GM19025 (cell line): ENCODE data around the gene ARSG.
A peak's percentile ranks its signal among the peaks of the same experiment; 100 is the strongest.
"Not testable (repeated sequence)": the region's sequence is repeated elsewhere in the genome, so short reads cannot be mapped to it uniquely, and the experiment has no call there.

Experiments used
- ATAC-seq: cut with Tn5 transposase; IDR thresholded peaks from one replicate; pipeline ENCODE4 v1.9.1; 2021; ENCODE audit warnings: mild to moderate bottlenecking, low read depth, moderate library complexity; ENCODE audit not compliant: unreplicated experiment

ARSG gene

GRCh38 chr17:68276339-68276738, 15.0 kb upstream of the ARSG start:
- not testable (repeated sequence) for ATAC-seq

- ATAC-seq = no peak
Observed at GRCh38 chr17:68277807-68278206, 13.5 kb upstream of the ARSG start.

- not testable (repeated sequence) for ATAC-seq
Observed at GRCh38 chr17:68281965-68282364, 9.3 kb upstream of the ARSG start.

GRCh38 chr17:68288375-68288774, 2.9 kb upstream of the ARSG start:
- ATAC-seq = no peak

- ATAC-seq = no peak
Observed at GRCh38 chr17:68288804-68289203, 2.5 kb upstream of the ARSG start.

DNA sequence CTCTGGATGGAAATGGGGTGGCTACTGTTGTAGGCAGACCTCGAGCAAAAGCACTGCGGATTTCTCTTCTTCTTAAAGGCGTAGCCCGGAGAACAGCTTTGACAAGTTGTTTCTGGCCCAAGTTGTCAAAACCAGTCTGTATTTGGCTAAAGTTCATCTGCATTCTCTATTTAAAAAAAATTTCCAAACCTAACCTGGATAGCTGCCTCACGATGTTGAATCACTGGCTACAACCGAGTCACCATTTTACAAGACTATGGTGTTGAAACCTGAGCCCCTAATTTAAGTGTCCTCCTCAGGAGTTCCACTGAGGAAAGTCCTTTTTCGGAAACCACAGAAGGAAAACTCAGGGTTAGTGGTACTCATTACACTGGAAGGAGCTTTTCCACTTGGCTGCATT, 1.8 kb upstream of the ARSG start:
- no peak for ATAC-seq

DNA sequence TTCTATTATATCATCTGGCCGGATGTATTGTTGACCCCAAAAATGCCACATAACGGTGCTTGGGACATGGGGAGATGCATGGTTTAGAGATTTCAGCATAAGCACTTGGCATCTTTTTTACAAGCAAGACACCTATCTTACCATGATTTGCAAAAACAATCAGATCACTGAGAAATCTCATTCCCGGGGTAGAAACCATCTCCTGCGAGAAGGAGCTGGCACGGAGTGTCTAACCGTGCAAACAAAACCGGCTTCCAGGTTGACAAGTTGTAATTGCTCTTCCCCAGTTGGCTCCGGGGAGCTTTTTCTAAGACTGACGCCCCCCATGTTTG, 1.4 kb upstream of the ARSG start:
- no peak for ATAC-seq

- ATAC-seq = no peak
Observed at GRCh38 chr17:68290268-68290954, 884 bp upstream of the ARSG start.

DNA sequence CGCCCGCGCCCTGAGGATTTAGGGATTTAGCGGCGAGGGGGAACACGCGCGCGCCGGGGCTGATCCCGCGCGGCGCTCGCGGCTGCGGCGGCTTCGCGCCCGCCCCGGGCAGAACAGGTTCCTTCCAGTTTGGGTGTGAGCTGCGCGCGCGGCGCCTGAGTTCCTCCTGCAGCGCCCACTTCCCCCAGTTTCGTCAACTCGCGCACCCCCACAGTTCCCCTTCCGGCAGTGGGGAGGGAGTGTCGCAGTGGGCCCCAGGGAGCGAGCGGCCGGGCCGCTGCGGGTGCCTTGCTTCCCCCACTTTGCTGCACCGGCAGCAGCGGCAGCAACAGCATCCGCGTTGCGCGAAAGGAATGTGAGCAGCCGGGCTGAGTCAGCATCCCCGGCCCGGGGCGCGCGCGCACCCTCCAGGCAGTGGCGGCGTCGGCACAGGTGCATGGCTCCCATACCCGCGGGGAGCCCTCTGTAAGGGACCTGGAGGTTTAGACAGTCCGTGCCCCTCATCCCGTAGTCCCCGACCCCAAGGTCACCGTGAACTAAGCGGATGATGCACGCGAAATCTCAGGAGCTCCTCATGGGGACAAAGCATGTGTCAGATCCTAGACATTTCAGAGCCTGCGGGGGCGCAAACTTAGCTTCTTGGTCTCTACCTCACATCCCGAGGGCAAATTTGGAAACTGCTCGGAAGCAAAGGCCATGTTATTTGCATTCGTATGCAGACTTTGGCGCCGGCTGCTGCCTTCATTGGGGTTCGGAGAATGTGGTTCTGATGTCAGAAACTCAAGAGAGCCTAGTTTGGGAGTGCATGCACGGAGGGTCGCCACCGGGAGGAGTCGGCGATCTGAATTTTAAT, 767 bp downstream of the ARSG start:
- peak; percentile 60 for ATAC-seq

DNA sequence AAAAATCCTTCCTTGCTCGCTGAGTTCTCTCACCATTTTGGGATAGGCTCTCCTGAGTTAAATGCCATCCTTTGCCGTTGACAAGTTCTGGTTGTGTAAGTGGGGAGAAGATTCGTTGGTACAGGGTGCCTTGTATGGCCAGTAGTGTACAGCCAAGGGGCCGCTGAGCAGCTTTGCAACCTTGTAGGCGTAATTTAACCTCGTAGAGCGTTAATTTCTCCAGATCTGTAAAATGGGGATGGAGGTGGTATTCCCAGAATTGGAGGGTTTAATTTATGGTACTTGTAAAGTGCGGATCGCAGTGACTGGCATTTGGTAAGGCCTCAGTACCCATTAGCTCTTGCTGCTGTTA, 1.4 kb downstream of the ARSG start:
- ATAC-seq = no peak

GRCh38 chr17:68293490-68294195, 2.3 kb downstream of the ARSG start:
- ATAC-seq = no peak

- no peak for ATAC-seq
Observed at GRCh38 chr17:68294196-68294555, 2.9 kb downstream of the ARSG start.

- no peak for ATAC-seq
Observed at GRCh38 chr17:68294617-68295016, 3.3 kb downstream of the ARSG start.

DNA sequence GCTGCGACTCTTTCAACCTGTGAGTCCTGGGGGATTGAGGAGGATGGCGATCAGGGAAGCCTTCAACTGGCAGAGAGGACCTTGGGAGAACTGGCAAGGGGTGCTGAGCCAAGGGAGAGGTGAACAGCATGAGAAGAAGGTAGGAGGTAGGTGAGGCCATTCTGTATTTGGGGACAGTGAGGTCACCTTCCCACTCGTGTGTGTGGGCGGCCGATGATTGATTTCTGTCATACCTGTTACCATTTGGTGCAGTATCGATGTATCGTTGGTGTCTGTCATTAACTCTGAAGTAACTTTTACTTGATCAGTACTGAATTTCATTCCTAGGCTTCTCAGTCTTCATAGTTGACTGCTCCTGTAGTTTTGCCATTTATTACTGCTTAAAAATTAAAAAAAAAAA, 3.8 kb downstream of the ARSG start:
- ATAC-seq = no peak

DNA sequence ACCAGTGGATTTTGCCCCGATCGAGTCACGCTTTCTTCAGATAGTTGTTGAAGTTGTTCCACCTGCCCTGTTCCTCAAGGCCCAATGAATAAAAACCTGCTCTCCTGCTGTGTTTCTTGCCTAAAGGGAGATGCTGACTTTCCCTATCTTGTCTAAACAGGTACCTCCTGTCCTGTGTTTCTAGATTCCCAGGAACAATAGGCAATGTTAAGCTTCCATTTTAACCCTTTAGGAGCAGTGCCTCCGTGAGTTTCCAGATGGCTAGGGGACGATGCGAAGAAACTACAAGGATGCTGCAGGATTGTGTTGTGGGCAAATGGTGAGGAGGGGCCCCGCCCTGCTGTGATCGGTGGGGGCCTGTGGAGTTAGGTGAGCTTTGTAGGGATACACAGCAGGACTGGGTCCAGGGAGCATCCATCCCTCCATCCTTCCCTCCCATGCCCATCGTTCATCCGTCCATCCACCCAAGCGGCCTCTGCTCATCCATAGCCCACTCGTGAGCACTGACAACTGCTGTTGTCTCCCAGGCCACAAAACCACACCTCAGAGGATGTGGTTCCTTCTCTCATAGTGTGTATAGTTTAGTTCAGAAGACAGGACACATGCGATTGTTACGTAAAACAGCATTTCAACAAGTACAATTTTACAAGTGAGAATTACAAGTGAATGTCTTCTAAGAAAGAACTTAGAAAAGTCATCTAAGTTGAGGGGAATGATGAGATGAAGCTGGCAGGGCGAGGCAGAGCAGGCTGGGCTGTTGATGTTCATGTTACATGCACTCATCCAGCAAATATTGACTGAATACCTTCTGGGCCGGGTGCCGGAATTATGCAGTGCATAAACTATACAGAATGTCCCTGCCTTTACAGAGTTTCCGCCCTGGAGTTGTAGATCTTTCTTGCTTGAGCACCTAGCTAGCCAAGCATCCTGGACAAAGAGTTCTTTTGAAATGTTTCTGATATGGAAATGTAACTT, 5.2 kb downstream of the ARSG start:
- no peak for ATAC-seq

GRCh38 chr17:68297195-68297594, 5.9 kb downstream of the ARSG start:
- no peak for ATAC-seq

DNA sequence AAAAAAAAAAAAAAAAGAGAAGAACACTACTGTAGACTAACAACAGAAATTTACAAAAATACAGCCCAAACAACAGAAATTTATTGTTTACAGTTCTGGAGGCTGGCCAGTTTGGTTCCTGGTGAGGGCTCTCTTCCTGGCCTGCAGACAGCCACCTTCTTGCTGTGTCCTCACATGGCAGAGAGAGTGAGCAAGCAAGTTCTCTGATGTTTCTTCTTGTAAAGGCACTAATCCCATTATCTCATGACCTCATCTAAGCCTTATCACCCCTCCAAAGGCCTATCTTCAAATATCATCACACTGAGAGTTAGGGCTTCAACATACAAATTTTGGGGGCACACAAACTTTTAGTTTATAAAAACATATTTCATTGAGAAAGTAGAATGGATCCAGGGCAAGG, 7.3 kb downstream of the ARSG start:
- no peak for ATAC-seq

DNA sequence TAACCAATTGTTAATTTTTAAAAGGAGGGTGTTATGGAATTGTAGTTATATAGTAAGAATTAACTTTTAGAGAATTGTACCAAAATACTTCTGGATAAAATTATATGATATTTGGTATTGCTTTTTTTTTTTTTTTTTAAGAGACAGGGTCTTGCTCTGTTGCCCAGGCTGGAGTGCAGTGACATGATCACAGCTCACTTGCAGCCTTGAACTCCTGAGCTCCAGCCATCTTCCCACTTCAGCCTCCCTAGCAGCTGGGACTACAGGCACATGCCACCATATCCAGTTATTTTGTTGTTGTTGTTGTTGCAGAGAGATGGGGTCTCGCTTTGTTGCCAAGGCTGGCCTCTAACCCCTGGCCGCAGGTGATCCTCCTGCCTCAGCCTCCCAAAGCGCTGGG, 8.5 kb downstream of the ARSG start:
- no peak for ATAC-seq

- ATAC-seq = no peak
Observed at GRCh38 chr17:68301438-68301959, 10.2 kb downstream of the ARSG start.

DNA sequence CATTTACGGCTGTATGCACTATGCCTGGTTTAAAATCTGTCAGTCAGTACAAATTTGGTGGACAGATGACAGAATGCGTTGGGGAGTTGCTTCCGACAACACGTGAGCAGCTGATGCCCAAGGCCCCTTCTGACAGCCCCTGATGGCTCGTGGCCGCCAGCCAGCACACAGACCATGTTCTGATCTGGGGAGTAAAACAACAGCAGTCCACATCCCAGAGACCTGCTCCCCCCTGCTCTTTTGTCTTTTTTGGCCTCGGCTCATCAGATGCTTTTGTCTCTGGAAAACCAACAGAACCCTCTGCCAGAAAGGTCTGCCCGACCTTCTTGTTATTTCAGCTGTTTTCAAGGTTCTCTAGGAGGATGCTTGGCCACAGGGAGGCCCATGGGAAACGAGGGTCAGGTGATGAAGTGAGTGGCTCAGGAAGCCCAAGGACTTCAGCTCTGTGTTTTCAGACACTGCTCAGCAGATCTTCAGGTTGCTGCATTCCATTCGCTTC, 10.8 kb downstream of the ARSG start:
- no peak for ATAC-seq
